Bronchial epithelial cell (primary cell): ENCODE data around the gene RHBDL1. TPM values are rescaled to one million over a fixed set of nuclear protein-coding genes. Genes with fewer than 3 reads are reported as not detected.

Source experiments
- DNase-seq: peaks from one replicate; pipeline ENCODE4 v3.0.0-alpha.2; 2010; ENCODE audit warnings: low read depth
- FAIRE-seq: peaks from 2 replicates; lab custom pipeline; 2011; peaks lifted over from hg19 to GRCh38; lab: Jason Lieb, UNC
- H3K27me3 ChIP-seq: 2 replicates; pipeline ENCODE4 v1.5.1; 2011; ENCODE audit warnings: low read length; ENCODE audit not compliant: control insufficient read depth, insufficient read depth
- H3K36me3 ChIP-seq: 2 replicates; pipeline ENCODE4 v1.5.1; 2011; ENCODE audit warnings: low read length; ENCODE audit not compliant: control insufficient read depth, insufficient read depth
- H3K4me3 ChIP-seq: 2 replicates; pipeline ENCODE4 v1.5.1; 2011; ENCODE audit warnings: mild to moderate bottlenecking, low read depth, low read length, control low read depth
- total RNA-seq: library from RNA; depleted of rRNA; stranded (reverse); fragments of >200 nt; gene quantifications from 2 replicates; pipeline ENCODE4 v1.2.1, GENCODE V29; 2014
- TF ChIP-seq, protein P1 (sequence below): IDR thresholded peaks from 2 replicates; pipeline ENCODE4 v1.5.1; 2011; ENCODE audit warnings: mild to moderate bottlenecking, moderate library complexity, low read length, control low read depth, inconsistent platforms; ENCODE audit not compliant: insufficient read depth, severe bottlenecking

Gene RHBDL1
- total RNA-seq, 1 donor from 2014 or later = 14.0 TPM

DNA sequence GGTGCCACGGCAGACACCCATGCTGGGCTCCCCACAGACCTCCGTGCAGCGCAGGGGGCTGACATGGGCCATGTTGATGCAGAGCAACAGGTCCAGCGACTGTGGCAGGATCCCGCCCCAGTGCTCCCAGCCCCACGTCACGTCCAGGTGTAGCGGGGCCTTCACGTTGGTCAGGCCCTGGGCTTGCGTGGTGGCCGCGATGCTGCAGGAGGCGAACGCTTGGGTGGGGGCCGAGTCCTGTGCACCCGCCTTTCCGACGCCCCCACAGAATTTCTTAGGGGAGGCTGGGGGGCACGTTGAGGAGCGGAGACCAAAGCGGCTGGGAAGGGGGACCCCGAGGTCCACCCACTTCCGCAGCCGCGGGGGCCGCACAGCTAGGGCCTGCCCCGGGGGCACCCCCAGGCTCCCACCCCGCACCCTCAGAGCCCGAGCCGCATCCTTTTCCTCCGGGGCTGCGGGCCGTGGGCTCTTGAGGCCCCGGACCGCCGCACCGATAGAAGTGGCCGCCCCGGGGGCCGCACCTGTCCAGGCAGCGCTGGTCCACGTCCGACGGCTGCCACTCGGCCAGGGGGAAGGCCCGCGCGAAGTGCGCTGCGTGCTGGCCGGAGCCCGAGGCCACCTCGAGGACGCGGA, 39.8 kb upstream of the RHBDL1 start:
- Histone ChIP-seq H3K4me3 (peak overlapping the region; percentile 91), H3K27me3 (no peaks in the 10 kb centered on the region), H3K36me3 (peaks cover 3% of the 10 kb centered on the region)
- TF ChIP-seq, protein P1, sequence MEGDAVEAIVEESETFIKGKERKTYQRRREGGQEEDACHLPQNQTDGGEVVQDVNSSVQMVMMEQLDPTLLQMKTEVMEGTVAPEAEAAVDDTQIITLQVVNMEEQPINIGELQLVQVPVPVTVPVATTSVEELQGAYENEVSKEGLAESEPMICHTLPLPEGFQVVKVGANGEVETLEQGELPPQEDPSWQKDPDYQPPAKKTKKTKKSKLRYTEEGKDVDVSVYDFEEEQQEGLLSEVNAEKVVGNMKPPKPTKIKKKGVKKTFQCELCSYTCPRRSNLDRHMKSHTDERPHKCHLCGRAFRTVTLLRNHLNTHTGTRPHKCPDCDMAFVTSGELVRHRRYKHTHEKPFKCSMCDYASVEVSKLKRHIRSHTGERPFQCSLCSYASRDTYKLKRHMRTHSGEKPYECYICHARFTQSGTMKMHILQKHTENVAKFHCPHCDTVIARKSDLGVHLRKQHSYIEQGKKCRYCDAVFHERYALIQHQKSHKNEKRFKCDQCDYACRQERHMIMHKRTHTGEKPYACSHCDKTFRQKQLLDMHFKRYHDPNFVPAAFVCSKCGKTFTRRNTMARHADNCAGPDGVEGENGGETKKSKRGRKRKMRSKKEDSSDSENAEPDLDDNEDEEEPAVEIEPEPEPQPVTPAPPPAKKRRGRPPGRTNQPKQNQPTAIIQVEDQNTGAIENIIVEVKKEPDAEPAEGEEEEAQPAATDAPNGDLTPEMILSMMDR = no peak
- FAIRE-seq (no peak), DNase-seq (no peak)

- Histone ChIP-seq H3K36me3 (peaks cover 3% of the 10 kb centered on the region), H3K4me3 (peak within 1 kb of the TSS; percentile 91), H3K27me3 (no peaks in the 10 kb centered on the region)
- TF ChIP-seq, protein P1 = peak; percentile 4
- DNase-seq = peak; percentile 82
- no peak for FAIRE-seq
These were observed 39.0 kb upstream of the RHBDL1 start, which contains the start of gene METTL26 for GRCh38 chr16:636206-637080. METTL26 (minus strand) TSS chr16:636305; CDS start chr16:636290, 15 bp downstream.

- FAIRE-seq = no peak
- TF ChIP-seq, protein P1 = no peak
- Histone ChIP-seq H3K27me3 (no peaks in the 10 kb centered on the region), H3K4me3 (peak overlapping the region; percentile 91), H3K36me3 (peaks cover 3% of the 10 kb centered on the region)
- DNase-seq = no peak
These were observed 38.1 kb upstream of the RHBDL1 start for GRCh38 chr16:637081-638018.

DNA sequence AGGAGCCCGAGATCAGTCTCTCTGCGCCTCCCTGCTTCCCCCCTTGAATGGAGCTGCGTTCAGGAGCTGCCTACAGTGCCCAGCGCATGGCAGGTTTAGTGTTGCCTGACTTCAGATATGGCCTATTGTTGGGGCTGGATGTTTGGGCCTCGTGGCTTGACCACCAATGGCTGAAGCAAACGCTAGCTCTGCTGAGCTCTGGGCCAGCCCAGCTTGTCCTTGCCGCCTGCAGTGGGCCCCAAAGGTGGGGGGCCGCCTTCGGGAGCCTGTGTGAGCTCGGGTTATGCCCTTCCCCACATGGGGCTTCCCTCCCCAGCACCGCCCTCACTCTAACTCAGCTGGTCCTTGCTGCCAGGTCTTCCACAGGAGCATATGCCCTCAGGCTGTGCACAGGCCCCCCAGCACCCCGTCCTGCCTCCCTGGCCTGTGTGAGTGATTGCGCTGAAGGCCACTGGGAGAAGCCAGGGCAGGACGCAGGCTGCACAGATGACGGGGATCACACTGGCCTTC, 37.4 kb upstream of the RHBDL1 start:
- no peak for FAIRE-seq
- no peak for DNase-seq
- TF ChIP-seq, protein P1 = no peak

DNA sequence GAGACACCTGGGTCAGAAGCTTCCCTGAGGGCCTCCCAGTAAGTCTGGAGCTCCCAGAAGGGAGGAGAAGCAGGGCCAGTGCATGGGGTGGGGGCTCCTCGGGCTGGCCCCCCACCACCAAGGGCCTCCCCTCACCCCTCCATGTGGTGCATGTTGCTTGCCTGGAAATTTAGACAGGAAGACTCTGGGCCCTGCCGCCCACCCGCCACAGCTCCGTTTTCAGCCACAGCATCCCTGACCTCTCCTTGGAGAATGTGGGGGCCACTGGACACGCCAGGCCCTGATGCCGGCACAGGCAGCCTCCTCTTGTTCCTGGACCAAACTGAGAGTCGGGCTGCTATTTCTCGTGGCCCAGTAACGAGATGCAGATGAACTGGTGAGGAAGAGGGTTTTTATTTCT, 36.6 kb upstream of the RHBDL1 start:
- DNase-seq (no peak), FAIRE-seq (no peak)
- TF ChIP-seq, protein P1 = no peak
- H3K36me3 ChIP-seq = peaks cover 2% of the 10 kb centered on the region
- H3K4me3 ChIP-seq = no peak overlapping the region
- H3K27me3 ChIP-seq = no peaks in the 10 kb centered on the region

More for the DNA sequence above, 37.4 kb upstream of the RHBDL1 start:
- Histone ChIP-seq H3K27me3 (no peaks in the 10 kb centered on the region), H3K4me3 (no peak overlapping the region), H3K36me3 (peaks cover 3% of the 10 kb centered on the region)
